Measurements from ENCODE around the gene CLDND1. TPM values are rescaled to one million over a fixed set of nuclear protein-coding genes. Genes with fewer than 3 reads are reported as not detected.

Gene CLDND1
- total RNA-seq, 2 donors from 2014 or later = 97.7 to 106 TPM

GRCh38 chr3:98525494-98525893, 2.8 kb upstream of the CLDND1 start:
- Mint-ChIP-seq H3K4me3 (no peak overlapping the region), H3K36me3 (ENCODE audit: low read depth) (peaks cover 9% of the 10 kb centered on the region), H3K9me3 (no peaks in the 10 kb centered on the region), H3K27me3 (ENCODE audit: insufficient read depth) (no peaks in the 10 kb centered on the region), H3K27ac (no peak overlapping the region), H3K4me1 (peaks cover 25% of the 10 kb centered on the region)
- no peak for TF ChIP-seq CTCF (conservative IDR thresholded peaks at IDR 0.05)
- H3K36me3 ChIP-seq (ENCODE audit: control insufficient read depth, insufficient read depth, low read length) = peaks cover 9% of the 10 kb centered on the region
- H3K9me3 ChIP-seq (ENCODE audit: control insufficient read depth, low read length) = no peaks in the 10 kb centered on the region
- no peak overlapping the region for H3K9ac ChIP-seq (ENCODE audit: extremely low read depth, low read length, poor library complexity, severe bottlenecking)
- DNase-seq = no peak
- 85 to 100% methylated on average over 4 to 5 of the region's 6 CpGs for WGBS, 2 experiments (ENCODE audit: insufficient coverage in 1 of 2, insufficient read length in 1 of 2)
- peaks cover 4% of the 10 kb centered on the region for H3K4me1 ChIP-seq (ENCODE audit: control insufficient read depth, insufficient read depth, low read length)
- no peaks in the 10 kb centered on the region for H3K27me3 ChIP-seq (ENCODE audit: control insufficient read depth, insufficient read depth, low read length, poor library complexity, severe bottlenecking)
- H3K27ac ChIP-seq (ENCODE audit: low read depth, low read length) = no peak overlapping the region
- H3K4me3 ChIP-seq (ENCODE audit: low read length) = no peak overlapping the region

GRCh38 chr3:98521897-98522543, 682 bp downstream of the CLDND1 start:
- Mint-ChIP-seq H3K27me3 (ENCODE audit: insufficient read depth) (no peaks in the 10 kb centered on the region), H3K27ac (peak overlapping the region; percentile 93), H3K36me3 (ENCODE audit: low read depth) (peaks cover 34% of the 10 kb centered on the region), H3K4me3 (peak overlapping the region; percentile 77), H3K9me3 (no peaks in the 10 kb centered on the region), H3K4me1 (peaks cover 16% of the 10 kb centered on the region)
- H3K9me3 ChIP-seq (ENCODE audit: control insufficient read depth, low read length) = no peaks in the 10 kb centered on the region
- peaks cover 41% of the 10 kb centered on the region for H3K36me3 ChIP-seq (ENCODE audit: control insufficient read depth, insufficient read depth, low read length)
- peak overlapping the region; percentile 98 for H3K4me3 ChIP-seq (ENCODE audit: low read length)
- WGBS, 2 experiments (ENCODE audit: insufficient coverage in 1 of 2, insufficient read length in 1 of 2) = 0 to 1% methylated on average over 2 to 16 of the region's 16 CpGs
- DNase-seq = peak; percentile 65
- no peak for TF ChIP-seq CTCF (conservative IDR thresholded peaks at IDR 0.05)
- peak overlapping the region; percentile 64 for H3K9ac ChIP-seq (ENCODE audit: extremely low read depth, low read length, poor library complexity, severe bottlenecking)
- peak overlapping the region; percentile 62 for H3K27ac ChIP-seq (ENCODE audit: low read depth, low read length)
- H3K4me1 ChIP-seq (ENCODE audit: control insufficient read depth, insufficient read depth, low read length) = no peaks in the 10 kb centered on the region
- H3K27me3 ChIP-seq (ENCODE audit: control insufficient read depth, insufficient read depth, low read length, poor library complexity, severe bottlenecking) = no peaks in the 10 kb centered on the region

GRCh38 chr3:98519351-98519750, 3.4 kb downstream of the CLDND1 start:
- 92 to 100% methylated on average over 1 of the region's 1 CpG for WGBS, 2 experiments (ENCODE audit: insufficient coverage in 1 of 2, insufficient read length in 1 of 2)
- Mint-ChIP-seq H3K4me1 (peaks cover 21% of the 10 kb centered on the region), H3K27me3 (ENCODE audit: insufficient read depth) (no peaks in the 10 kb centered on the region), H3K27ac (no peak overlapping the region), H3K4me3 (no peak overlapping the region), H3K9me3 (no peaks in the 10 kb centered on the region), H3K36me3 (ENCODE audit: low read depth) (peaks cover 44% of the 10 kb centered on the region)
- Histone ChIP-seq H3K27me3 (ENCODE audit: control insufficient read depth, insufficient read depth, low read length, poor library complexity, severe bottlenecking) (no peaks in the 10 kb centered on the region), H3K27ac (ENCODE audit: low read depth, low read length) (no peak overlapping the region), H3K36me3 (ENCODE audit: control insufficient read depth, insufficient read depth, low read length) (peaks cover 56% of the 10 kb centered on the region), H3K9me3 (ENCODE audit: control insufficient read depth, low read length) (no peaks in the 10 kb centered on the region), H3K4me1 (ENCODE audit: control insufficient read depth, insufficient read depth, low read length) (no peaks in the 10 kb centered on the region), H3K4me3 (ENCODE audit: low read length) (no peak overlapping the region), H3K9ac (ENCODE audit: extremely low read depth, low read length, poor library complexity, severe bottlenecking) (no peak overlapping the region)
- TF ChIP-seq CTCF (conservative IDR thresholded peaks at IDR 0.05) = no peak
- no peak for DNase-seq
